Epithelial cell of proximal tubule (primary cell): ENCODE data around the gene GALNT15. TPM values are rescaled to one million over a fixed set of nuclear protein-coding genes. Genes with fewer than 3 reads are reported as not detected.

ENCODE experiments used
- DNase-seq: peaks from one replicate; pipeline ENCODE4 v3.0.0-alpha.2; 2011; ENCODE audit warnings: low read depth
- H3K4me3 ChIP-seq: 2 replicates; pipeline ENCODE4 v1.5.1; 2011; ENCODE audit warnings: low read depth, mild to moderate bottlenecking, low read length
- CTCF ChIP-seq: conservative IDR thresholded peaks from 2 replicates; pipeline ENCODE4 v1.5.1; 2012; ENCODE audit warnings: low read depth, mild to moderate bottlenecking, low read length
- total RNA-seq: library from RNA; depleted of rRNA; stranded (reverse); fragments of >200 nt; gene quantifications from 2 replicates; pipeline ENCODE4 v1.2.3, GENCODE V29; 2015

Gene GALNT15
- total RNA-seq, 1 donor from 2014 or later = not detected

GRCh38 chr3:16183601-16184270, 9.3 kb downstream of the GALNT15 start:
- no peak for DNase-seq
- H3K4me3 ChIP-seq = no peak overlapping the region
- no peak for TF ChIP-seq CTCF

GRCh38 chr3:16186086-16186485, 11.6 kb downstream of the GALNT15 start:
- no peak for TF ChIP-seq CTCF
- DNase-seq = no peak
- no peak overlapping the region for H3K4me3 ChIP-seq

GRCh38 chr3:16186565-16186964, 12.1 kb downstream of the GALNT15 start:
- TF ChIP-seq CTCF = no peak
- H3K4me3 ChIP-seq = no peak overlapping the region
- DNase-seq = no peak

GRCh38 chr3:16187213-16187790, 12.8 kb downstream of the GALNT15 start:
- H3K4me3 ChIP-seq = no peak overlapping the region
- no peak for TF ChIP-seq CTCF
- no peak for DNase-seq

- no peak for TF ChIP-seq CTCF
- no peak for DNase-seq
- H3K4me3 ChIP-seq = no peak overlapping the region
These were observed 13.6 kb downstream of the GALNT15 start for GRCh38 chr3:16188071-16188470.

- no peak for DNase-seq
- no peak for TF ChIP-seq CTCF
These were observed 14.7 kb downstream of the GALNT15 start for GRCh38 chr3:16189201-16189600.

GRCh38 chr3:16190704-16191103, 16.2 kb downstream of the GALNT15 start:
- no peak for DNase-seq
- H3K4me3 ChIP-seq = no peak overlapping the region
- TF ChIP-seq CTCF = no peak

More at GRCh38 chr3:16189201-16189600, 14.7 kb downstream of the GALNT15 start:
- no peak overlapping the region for H3K4me3 ChIP-seq
